MCF 10A (cell line): ENCODE measurements around the gene SH3BP1. TPM values are rescaled to one million over a fixed set of nuclear protein-coding genes. Genes with fewer than 3 reads are reported as not detected.
"Not testable (repeated sequence)": the region's sequence is repeated elsewhere in the genome, so short reads cannot be mapped to it uniquely, and the experiment has no call there.

Source experiments
- Bru-seq: library from RNA; stranded (reverse); fragments of 400-500 nt; gene quantifications from one replicate; lab custom pipeline; 2021; lab: Mats Ljungman, UMichigan
- BruChase-seq, 2 experiments: library from RNA; stranded (reverse); fragments of 400-500 nt; gene quantifications; one replicate each; lab custom pipeline; 2021; lab: Mats Ljungman, UMichigan
- BruUV-seq: library from RNA; stranded (reverse); fragments of 400-500 nt; replicated peaks from 2 replicates; lab custom pipeline; 2021; lab: Mats Ljungman, UMichigan
- CTCF ChIA-PET: fragments of 300-600 bp; sonication (Branson Sonifier 250); formaldehyde crosslinking; extraction: SDS; loops from one replicate; lab custom pipeline; 2021; ENCODE audit warnings: antibody characterized with exemption, inconsistent platforms; lab: Yijun Ruan, JAX
- POLR2A ChIA-PET: fragments of 300-600, 350-650 bp; sonication (Branson Sonifier 250); formaldehyde crosslinking; extraction: SDS; loops from one replicate; lab custom pipeline; 2020; ENCODE audit warnings: antibody characterized with exemption, inconsistent platforms; lab: Yijun Ruan, JAX
- DNase-seq: peaks from one replicate; pipeline ENCODE4 v3.0.0-alpha.2; 2018; ENCODE audit not compliant: unreplicated experiment
- H3K27ac Mint-ChIP-seq: one replicate; pipeline ENCODE4 v1.8.0; 2022; ENCODE audit warnings: mild to moderate bottlenecking, low read depth, mixed read lengths; ENCODE audit not compliant: unreplicated experiment
- H3K27me3 Mint-ChIP-seq: one replicate; pipeline ENCODE4 v1.8.0; 2022; ENCODE audit warnings: mixed read lengths; ENCODE audit not compliant: insufficient read depth, unreplicated experiment
- H3K36me3 Mint-ChIP-seq: one replicate; pipeline ENCODE4 v1.8.0; 2022; ENCODE audit warnings: mild to moderate bottlenecking, moderate library complexity, mixed read lengths; ENCODE audit not compliant: insufficient read depth, unreplicated experiment
- H3K4me1 Mint-ChIP-seq: one replicate; pipeline ENCODE4 v1.8.0; 2022; ENCODE audit warnings: mixed read lengths; ENCODE audit not compliant: insufficient read depth, unreplicated experiment
- H3K4me3 Mint-ChIP-seq: one replicate; pipeline ENCODE4 v1.8.0; 2022; ENCODE audit warnings: mild to moderate bottlenecking, moderate library complexity, mixed read lengths; ENCODE audit not compliant: unreplicated experiment
- H3K9me3 Mint-ChIP-seq: one replicate; pipeline ENCODE4 v1.8.0; 2022; ENCODE audit warnings: mixed read lengths; ENCODE audit not compliant: unreplicated experiment
- intact Hi-C: fragments of 100-400 bp; cut with micrococcal nuclease; formaldehyde crosslinking; loops from 2 replicates; pipeline ENCODE4 v1.14.1; 2022
- long read RNA-seq: library from polyadenylated mRNA; stranded (forward); transcript quantifications from one replicate; pipeline ENCODE4 v2.0.0, GENCODE V29; 2022
- total RNA-seq: library from RNA; stranded (reverse); gene quantifications from 2 replicates; pipeline ENCODE4 v1.2.3, GENCODE V29; 2022
- TF ChIP-seq, protein P1 (sequence below): fragments of 200-600 bp; IDR thresholded peaks from one replicate; pipeline ENCODE4 v1.8.0; 2022; ENCODE audit warnings: antibody characterized with exemption, mild to moderate bottlenecking; ENCODE audit not compliant: unreplicated experiment

Gene SH3BP1, protein sequence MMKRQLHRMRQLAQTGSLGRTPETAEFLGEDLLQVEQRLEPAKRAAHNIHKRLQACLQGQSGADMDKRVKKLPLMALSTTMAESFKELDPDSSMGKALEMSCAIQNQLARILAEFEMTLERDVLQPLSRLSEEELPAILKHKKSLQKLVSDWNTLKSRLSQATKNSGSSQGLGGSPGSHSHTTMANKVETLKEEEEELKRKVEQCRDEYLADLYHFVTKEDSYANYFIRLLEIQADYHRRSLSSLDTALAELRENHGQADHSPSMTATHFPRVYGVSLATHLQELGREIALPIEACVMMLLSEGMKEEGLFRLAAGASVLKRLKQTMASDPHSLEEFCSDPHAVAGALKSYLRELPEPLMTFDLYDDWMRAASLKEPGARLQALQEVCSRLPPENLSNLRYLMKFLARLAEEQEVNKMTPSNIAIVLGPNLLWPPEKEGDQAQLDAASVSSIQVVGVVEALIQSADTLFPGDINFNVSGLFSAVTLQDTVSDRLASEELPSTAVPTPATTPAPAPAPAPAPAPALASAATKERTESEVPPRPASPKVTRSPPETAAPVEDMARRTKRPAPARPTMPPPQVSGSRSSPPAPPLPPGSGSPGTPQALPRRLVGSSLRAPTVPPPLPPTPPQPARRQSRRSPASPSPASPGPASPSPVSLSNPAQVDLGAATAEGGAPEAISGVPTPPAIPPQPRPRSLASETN
- total RNA-seq (1.5 and 1.9 TPM in 2 replicates), Bru-seq, nascent RNA (percentile 27 among the genes with signal in this experiment), BruChase-seq, experiment 1, labeled RNA remaining after a 6-hour chase (percentile 55 among the genes with signal in this experiment), BruChase-seq, experiment 2, labeled RNA remaining after a 2-hour chase (percentile 34 among the genes with signal in this experiment)
- long read RNA-seq: 0 reads

DNA sequence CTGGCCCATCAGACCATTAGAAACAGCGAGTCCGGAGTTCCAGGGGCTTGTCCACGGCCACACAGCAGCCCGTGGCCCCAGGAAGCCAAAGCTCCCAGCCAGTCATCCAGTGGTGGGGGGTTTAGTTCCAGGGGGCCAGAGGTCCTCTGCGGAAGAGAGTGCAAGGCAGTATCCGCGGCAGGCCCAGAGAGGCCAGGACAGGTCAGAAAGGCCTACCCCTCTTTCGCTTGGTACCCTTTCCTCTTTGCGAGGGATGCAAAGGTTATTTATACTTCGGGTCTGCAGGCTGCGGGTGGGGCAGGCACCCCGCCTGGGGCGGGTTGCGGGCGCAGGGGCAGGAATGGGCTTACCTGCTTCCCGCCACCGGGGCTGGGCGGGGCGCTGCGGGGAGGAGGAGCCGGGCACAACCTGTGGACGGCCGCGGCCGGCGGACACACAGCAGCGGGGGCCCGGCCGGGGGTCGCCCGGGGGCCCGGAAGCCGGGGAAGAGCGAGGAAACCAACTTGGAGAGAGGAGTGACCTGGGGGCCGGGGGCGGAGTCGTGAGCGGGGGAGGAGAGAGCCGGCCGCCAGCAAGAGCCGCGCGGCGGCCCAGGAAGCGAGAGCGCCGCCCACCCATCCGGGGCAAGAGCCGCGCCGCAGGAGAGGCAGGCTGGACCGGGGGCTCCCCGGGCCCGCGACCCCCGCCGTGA lies at the start of gene SH3BP1:
SH3BP1 (plus strand) TSS at position 600 of the 691 bp plus-strand sequence. CDS start 119 bp downstream, outside the sequence.
- ChIA-PET POLR2A (interaction anchor here (1.1 kb wide), 1 partner anchor 19 kb away, joined by 3 read pairs; the partner anchor contains the start of gene PDXP), CTCF (interaction anchor here (0.6 to 1.4 kb wide), 3 partner anchors 13 to 180 kb away, joined by 3 to 5 read pairs (median 3); no protein-coding TSS in a partner anchor)
- peak; percentile 34 for DNase-seq
- no peaks in the 10 kb centered on the region for H3K9me3 Mint-ChIP-seq
- H3K4me1 Mint-ChIP-seq: peaks cover 7% of the 10 kb centered on the region
- BruUV-seq: no TSS peak
- H3K27ac Mint-ChIP-seq: peak within 1 kb of the TSS; percentile 57
- no peaks in the 10 kb centered on the region for H3K36me3 Mint-ChIP-seq
- TF ChIP-seq, protein P1, sequence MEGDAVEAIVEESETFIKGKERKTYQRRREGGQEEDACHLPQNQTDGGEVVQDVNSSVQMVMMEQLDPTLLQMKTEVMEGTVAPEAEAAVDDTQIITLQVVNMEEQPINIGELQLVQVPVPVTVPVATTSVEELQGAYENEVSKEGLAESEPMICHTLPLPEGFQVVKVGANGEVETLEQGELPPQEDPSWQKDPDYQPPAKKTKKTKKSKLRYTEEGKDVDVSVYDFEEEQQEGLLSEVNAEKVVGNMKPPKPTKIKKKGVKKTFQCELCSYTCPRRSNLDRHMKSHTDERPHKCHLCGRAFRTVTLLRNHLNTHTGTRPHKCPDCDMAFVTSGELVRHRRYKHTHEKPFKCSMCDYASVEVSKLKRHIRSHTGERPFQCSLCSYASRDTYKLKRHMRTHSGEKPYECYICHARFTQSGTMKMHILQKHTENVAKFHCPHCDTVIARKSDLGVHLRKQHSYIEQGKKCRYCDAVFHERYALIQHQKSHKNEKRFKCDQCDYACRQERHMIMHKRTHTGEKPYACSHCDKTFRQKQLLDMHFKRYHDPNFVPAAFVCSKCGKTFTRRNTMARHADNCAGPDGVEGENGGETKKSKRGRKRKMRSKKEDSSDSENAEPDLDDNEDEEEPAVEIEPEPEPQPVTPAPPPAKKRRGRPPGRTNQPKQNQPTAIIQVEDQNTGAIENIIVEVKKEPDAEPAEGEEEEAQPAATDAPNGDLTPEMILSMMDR: no peak
- intact Hi-C loops: no loop called here
- H3K4me3 Mint-ChIP-seq: peak within 1 kb of the TSS; percentile 49
- no peaks in the 10 kb centered on the region for H3K27me3 Mint-ChIP-seq

DNA sequence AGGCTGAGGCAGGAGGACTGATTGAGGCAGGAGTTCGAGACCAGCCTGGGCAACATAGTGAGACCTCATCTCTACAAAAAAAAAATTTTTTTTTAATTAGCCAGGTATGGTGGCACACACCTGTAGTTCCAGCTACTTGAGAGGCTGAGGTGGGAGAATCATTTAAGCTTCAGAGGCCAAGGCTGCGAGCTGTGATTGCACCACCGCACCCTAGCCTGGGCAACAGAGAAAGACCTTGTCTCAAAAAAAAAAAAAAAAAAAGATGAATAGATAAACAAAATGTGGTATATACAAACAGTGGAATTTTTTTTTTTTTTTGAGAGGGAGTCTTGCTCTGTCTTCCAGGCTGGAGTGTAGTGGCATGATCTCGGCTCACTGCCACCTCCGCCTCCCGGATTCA lies 48.4 kb upstream of the SH3BP1 start:
- not testable (repeated sequence) for H3K36me3 Mint-ChIP-seq, DNase-seq, H3K9me3 Mint-ChIP-seq, H3K27ac Mint-ChIP-seq, H3K27me3 Mint-ChIP-seq, BruUV-seq, H3K4me3 Mint-ChIP-seq
- H3K4me1 Mint-ChIP-seq: peaks cover 12% of the 10 kb centered on the region
- ChIA-PET POLR2A (interaction anchor here (1.7 kb wide), 1 partner anchor 64 kb away, joined by 3 read pairs; no protein-coding TSS in a partner anchor), CTCF (interaction anchor here (0.6 to 9.2 kb wide), 5 partner anchors 24 to 331 kb away, joined by 3 to 131 read pairs (median 3); no protein-coding TSS in a partner anchor)
- intact Hi-C loops: loop anchor here (10.0 kb wide), 1 partner anchor 276 kb away; no protein-coding TSS in a partner anchor

DNA sequence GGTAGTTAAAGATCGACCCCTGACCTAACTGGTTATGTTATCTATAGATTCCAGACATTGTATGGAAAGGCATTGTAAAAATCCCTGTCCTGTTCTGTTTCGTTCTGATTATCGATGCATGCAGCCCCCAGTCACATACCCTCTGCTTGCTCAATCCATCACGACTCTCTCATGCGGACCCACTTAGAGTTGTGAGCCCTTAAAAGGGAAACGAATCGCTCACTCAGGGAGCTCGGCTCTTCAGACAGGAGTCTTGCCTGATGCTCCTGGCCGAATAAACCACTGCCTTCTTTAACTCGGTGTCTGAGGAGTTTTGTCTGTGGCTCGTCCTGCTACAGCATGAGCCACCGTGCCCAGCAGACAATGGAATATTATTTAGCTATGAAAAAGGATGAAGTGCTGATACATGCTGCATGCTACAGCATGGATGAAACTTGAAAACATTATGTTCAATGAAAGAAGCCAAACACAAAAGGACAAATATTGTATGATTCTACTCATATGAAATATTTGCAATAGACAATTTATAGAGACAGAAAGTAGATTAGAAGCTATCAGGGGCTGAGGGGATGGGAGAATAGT lies 47.6 kb upstream of the SH3BP1 start:
- Mint-ChIP-seq H3K36me3 (peaks cover 6% of the 10 kb centered on the region), H3K27ac (no peak overlapping the region), H3K9me3 (no peaks in the 10 kb centered on the region), H3K27me3 (no peaks in the 10 kb centered on the region), H3K4me1 (peaks cover 12% of the 10 kb centered on the region), H3K4me3 (peak overlapping the region; percentile 64)
- intact Hi-C loops: loop anchor here (1.0 to 10.0 kb wide), 4 partner anchors 47 to 277 kb away; no protein-coding TSS in a partner anchor
- CTCF ChIA-PET: interaction anchor here (0.6 to 9.2 kb wide), 31 partner anchors 8 to 332 kb away, joined by 3 to 131 read pairs (median 4); partner anchors contain the start of genes GGA1 and LGALS2
- POLR2A ChIA-PET: interaction anchor here (0.6 to 1.7 kb wide), 19 partner anchors 9 to 1287 kb away, joined by 3 to 19 read pairs (median 5); partner anchors contain the start of genes GGA1 and LGALS2
- TF ChIP-seq, protein P1: no peak
- BruUV-seq: TSS peak; percentile 60
- no peak for DNase-seq
